ENCODE data around the gene C4BPA. TPM values are rescaled to one million over a fixed set of nuclear protein-coding genes. Genes with fewer than 3 reads are reported as not detected.

C4BPA gene
- polyA plus RNA-seq, 3 donors from 2014 or later, result not detected

- Mint-ChIP-seq H3K27me3 (ENCODE audit: low read depth in 3 of 3) (peaks cover 0 to 8% (median 0%) of the 10 kb centered on the region in 3 donors), H3K9me3 (no peaks in the 10 kb centered on the region), H3K4me1 (peaks cover 5 to 7% of the 10 kb centered on the region in 2 donors), H3K4me3 (no peak overlapping the region), H3K27ac (no peak overlapping the region), H3K36me3 (peaks cover 0 to 5% (median 0%) of the 10 kb centered on the region in 3 donors)
- DNase-seq, result no peak
These were observed 22.2 kb upstream of the C4BPA start for GRCh38 chr1:207081806-207082205.

DNA sequence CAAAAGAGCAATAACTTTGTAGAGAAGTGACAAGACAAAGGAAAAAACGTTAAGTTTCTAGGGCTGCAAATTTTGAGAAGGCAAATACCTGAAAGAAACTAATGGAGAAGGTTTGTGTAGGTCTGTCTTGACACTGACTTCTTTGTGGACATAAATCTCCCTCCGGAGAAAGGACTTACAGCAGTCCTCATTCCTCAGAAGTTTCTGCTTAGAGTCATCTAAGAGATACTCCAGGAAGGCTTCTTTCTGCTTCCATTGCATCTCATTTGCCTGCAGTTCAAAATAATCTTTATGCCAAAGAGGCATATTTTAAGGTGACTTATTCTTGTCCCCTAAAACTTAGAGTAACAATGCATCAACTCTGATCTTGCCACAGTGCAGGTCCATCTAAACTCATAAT lies 19.8 kb upstream of the C4BPA start:
- H3K27ac Mint-ChIP-seq, result no peak overlapping the region
- no peaks in the 10 kb centered on the region for H3K9me3 Mint-ChIP-seq
- H3K4me1 Mint-ChIP-seq, result peaks cover 5 to 10% of the 10 kb centered on the region in 2 donors
- H3K36me3 Mint-ChIP-seq, result no peaks in the 10 kb centered on the region
- no peak for DNase-seq
- peaks cover 2 to 8% (median 2%) of the 10 kb centered on the region in 3 donors for H3K27me3 Mint-ChIP-seq (ENCODE audit: low read depth in 3 of 3)
- H3K4me3 Mint-ChIP-seq, result no peak overlapping the region

DNA sequence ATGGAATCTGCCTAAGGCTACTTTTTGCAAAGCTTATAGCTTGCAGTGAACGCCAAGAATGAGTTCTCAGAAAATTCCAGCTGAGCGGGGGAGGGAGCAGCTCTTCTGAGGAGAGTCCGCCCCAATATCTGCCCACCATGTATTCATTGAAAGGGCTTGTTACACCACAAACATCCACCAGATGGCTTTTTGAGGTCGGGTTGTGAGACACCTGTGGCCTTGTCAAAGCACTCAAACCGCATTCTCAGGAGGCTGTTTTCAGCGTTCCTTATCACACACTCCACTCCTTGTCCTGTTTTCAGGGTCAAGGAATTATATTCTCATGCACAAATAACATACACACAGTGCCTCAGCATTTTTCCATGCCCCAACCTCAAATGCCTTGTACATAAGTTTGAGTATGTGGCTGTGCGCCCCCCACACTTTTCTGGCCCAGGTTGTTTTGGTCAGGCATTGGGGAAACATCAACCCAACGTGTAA lies 19.3 kb upstream of the C4BPA start:
- H3K27me3 Mint-ChIP-seq (ENCODE audit: low read depth in 3 of 3), result peaks cover 2 to 8% (median 2%) of the 10 kb centered on the region in 3 donors
- DNase-seq, result peak; percentile 41 to 51 (median 47)
- no peak overlapping the region for H3K27ac Mint-ChIP-seq
- no peak overlapping the region for H3K4me3 Mint-ChIP-seq
- no peaks in the 10 kb centered on the region for H3K9me3 Mint-ChIP-seq
- H3K36me3 Mint-ChIP-seq, result no peaks in the 10 kb centered on the region
- H3K4me1 Mint-ChIP-seq, result peaks cover 5 to 15% of the 10 kb centered on the region in 2 donors

GRCh38 chr1:207085887-207086286 lies 18.1 kb upstream of the C4BPA start:
- Mint-ChIP-seq H3K27me3 (ENCODE audit: low read depth in 3 of 3) (peaks cover 2 to 5% (median 2%) of the 10 kb centered on the region in 3 donors), H3K4me3 (no peak overlapping the region), H3K9me3 (no peaks in the 10 kb centered on the region), H3K27ac (no peak overlapping the region), H3K36me3 (no peaks in the 10 kb centered on the region), H3K4me1 (peaks cover 5 to 15% of the 10 kb centered on the region in 2 donors)
- no peak for DNase-seq

DNA sequence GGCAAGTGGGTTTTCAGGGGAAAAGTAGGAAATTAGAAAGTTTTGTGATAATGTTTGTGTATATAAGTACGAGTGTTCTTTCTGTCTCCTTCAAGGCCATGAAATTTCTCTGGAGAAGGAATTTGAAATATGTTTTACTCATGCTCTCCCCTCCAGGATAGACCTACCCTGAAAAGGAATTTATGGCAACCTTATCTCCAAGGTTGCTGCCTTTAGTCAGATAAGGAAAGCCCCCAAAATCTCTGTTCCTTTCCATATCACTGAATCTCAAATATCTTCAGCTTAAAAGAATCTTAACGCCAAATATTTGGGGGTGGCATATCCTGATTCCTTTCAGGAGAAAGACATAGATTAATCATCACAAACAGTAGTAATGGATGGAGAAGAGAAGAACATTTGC lies 15.9 kb upstream of the C4BPA start:
- no peak for DNase-seq
- H3K4me3 Mint-ChIP-seq, result no peak overlapping the region
- H3K27me3 Mint-ChIP-seq (ENCODE audit: low read depth in 3 of 3), result peaks cover 2 to 8% (median 4%) of the 10 kb centered on the region in 3 donors
- H3K27ac Mint-ChIP-seq, result no peak overlapping the region
- peaks cover 5 to 15% of the 10 kb centered on the region in 2 donors for H3K4me1 Mint-ChIP-seq
- H3K36me3 Mint-ChIP-seq, result no peaks in the 10 kb centered on the region
- H3K9me3 Mint-ChIP-seq, result no peaks in the 10 kb centered on the region

DNA sequence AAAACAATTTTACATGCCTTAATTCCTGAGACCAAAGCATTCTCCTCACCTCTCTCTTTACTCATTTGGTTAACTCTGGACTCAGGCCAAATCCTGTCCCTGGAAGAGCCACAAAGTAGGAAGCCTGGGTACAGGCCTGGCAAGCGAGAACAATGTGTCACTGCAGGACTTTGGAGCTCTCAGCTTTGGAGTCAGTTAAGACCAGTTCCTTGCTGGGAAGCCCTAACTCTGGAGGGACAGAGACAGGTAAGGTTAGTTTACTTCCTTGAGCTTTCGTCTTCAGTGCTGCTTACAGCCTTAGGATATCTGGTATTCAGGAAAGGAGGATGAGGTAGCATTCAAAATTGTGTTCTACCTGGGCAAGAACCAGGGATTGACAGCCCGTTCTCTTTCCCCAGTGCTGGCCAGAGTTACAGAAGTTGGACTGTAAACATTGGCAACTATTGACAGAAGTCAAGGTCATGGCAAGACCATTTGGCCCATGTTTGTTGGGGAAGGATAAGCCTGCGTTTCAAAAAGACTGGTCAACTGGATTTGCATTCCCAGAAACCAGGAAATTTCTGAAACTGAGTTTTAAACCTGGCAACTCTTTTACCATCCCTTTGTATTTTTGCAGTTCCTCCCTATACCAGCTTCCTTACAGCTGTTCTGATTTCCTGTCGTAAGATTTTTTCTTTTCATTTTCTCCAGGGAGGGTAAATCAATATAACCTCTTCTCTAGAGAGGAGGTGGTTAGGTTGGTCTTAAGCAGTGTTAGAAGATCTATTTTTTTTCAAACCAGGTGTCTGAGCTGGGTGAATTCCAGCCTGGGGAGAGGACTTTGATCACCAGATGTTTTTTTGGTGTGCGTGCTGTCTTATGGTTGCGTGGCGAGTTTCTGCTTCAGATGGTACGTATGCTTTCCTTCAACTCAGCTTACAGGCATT lies 15.1 kb upstream of the C4BPA start, which contains the start of gene C4BPB:
Gene C4BPB, plus strand, starts transcription at position 160 of the 926 bp plus-strand sequence. Its CDS starts 672 bp downstream, at position 832.
- H3K27ac Mint-ChIP-seq, result no peak within 1 kb of the TSS
- H3K36me3 Mint-ChIP-seq, result no peaks in the 10 kb centered on the region
- H3K9me3 Mint-ChIP-seq, result no peaks in the 10 kb centered on the region
- peaks cover 2 to 7% (median 4%) of the 10 kb centered on the region in 3 donors for H3K27me3 Mint-ChIP-seq (ENCODE audit: low read depth in 3 of 3)
- H3K4me3 Mint-ChIP-seq, result peak within 1 kb of the TSS; percentile 4 to 63 (median 34)
- peaks cover 5 to 15% of the 10 kb centered on the region in 2 donors for H3K4me1 Mint-ChIP-seq
- no peak for DNase-seq

DNA sequence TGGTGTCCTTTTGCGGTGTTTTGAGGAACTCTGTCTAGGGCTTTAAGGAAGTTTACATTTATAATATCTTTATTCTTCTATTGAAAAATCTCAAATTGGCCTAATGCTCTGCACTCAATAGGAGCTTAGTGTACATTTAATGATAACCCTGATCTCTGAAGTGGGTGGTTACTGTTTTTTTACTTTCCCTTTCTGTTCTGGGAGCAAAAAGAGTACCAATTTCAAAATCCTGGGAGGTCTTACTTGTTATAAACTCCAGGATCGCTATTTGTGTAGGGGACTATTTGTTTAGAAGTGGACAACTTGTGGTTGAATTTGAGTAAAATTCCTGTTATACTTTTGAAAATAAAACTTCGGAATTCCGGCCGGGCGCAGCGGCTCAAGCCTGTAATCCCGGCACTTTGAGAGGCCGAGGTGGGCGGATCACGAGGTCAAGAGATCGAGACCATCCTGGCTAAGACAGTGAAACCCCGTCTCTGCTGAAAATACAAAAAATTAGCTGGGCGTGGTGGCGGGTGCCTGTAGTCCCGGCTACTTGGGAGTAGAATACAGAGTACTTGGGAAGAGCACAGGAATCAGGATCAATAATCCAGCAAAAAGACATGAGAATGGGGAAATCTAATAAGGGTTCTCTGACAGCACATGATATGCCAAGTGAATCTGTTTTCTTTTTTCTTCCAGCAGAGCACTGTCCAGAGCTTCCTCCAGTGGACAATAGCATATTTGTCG lies 14.2 kb upstream of the C4BPA start:
- Mint-ChIP-seq H3K4me3 (peak overlapping the region; percentile 4 to 63 (median 34)), H3K36me3 (no peaks in the 10 kb centered on the region), H3K9me3 (no peaks in the 10 kb centered on the region), H3K27me3 (ENCODE audit: low read depth in 3 of 3) (peaks cover 2 to 6% (median 4%) of the 10 kb centered on the region in 3 donors), H3K27ac (no peak overlapping the region), H3K4me1 (peaks cover 2 to 11% of the 10 kb centered on the region in 2 donors)
- DNase-seq, result no peak

DNA sequence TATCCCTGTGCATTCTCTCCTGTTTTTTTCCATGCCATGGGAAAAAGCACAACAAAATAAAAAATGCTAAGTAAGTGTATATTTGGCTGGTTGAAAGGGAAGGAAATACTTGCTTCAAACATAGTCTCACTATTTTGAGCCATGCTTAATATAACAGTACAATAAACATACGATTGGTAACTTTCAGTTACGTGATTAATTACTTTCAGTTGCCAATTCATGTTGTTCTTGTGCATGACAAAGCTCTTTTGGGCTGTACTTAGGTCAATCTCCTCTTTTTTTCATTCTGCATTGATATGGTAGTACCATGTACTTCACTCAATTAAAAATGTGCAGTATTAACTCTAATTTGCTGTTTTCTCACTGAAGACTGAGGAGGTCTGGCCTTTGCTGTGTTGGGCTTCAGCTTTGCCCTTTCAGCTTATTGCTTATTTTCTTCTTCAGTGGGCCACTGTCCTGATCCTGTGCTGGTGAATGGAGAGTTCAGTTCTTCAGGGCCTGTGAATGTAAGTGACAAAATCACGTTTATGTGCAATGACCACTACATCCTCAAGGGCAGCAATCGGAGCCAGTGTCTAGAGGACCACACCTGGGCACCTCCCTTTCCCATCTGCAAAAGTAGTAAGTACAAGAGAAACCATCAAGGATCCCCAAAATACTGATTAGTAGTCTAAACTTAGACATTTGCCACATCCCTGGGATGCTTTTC lies 12.7 kb upstream of the C4BPA start:
- Mint-ChIP-seq H3K27me3 (ENCODE audit: low read depth in 3 of 3) (peaks cover 4% of the 10 kb centered on the region in 3 donors), H3K36me3 (no peaks in the 10 kb centered on the region), H3K4me3 (no peak overlapping the region), H3K9me3 (no peaks in the 10 kb centered on the region), H3K4me1 (peaks cover 0 to 8% of the 10 kb centered on the region in 2 donors), H3K27ac (no peak overlapping the region)
- DNase-seq, result no peak

DNA sequence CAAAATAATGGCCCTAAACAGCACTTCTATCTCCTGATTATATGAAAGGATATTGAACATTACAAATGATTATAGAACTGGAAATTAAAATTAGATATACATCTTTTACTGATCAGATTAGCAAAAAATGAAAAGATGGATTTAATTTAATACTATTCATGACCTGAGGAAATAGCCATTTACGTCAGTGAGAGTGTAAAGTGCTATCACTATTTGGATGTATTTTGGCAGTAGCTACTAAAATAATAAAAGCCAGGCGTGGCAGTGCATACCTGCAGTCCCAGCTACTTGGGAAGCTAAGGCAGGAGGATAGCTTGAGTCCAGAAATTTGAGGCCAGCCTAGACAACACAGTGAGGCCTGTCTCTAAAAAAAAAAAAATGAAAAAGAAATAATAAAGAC lies 10.1 kb upstream of the C4BPA start:
- Mint-ChIP-seq H3K27me3 (ENCODE audit: low read depth in 3 of 3) (peaks cover 2 to 6% (median 5%) of the 10 kb centered on the region in 3 donors), H3K9me3 (no peaks in the 10 kb centered on the region), H3K4me1 (peaks cover 0 to 8% of the 10 kb centered on the region in 2 donors)

DNA sequence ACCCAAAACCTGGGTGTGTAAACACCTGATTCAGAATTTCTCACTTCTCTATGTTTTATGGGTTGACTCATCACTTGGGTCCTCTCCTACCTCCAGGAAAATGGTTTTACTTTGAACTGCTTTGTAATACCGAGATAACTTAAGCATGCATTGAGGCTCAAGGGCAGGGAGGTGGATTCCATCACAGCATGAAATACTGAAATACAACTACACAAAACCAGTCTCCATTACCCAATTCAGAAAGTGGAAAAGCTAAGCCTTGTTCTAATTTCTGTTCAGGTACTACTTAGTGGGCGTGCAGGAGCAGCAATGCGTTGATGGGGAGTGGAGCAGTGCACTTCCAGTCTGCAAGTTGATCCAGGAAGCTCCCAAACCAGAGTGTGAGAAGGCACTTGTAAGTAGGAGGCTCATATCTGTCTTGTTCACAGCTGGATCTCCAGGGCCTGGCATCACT lies 6.1 kb upstream of the C4BPA start:
- no peak overlapping the region for H3K4me3 Mint-ChIP-seq
- H3K27ac Mint-ChIP-seq, result no peak overlapping the region
- no peaks in the 10 kb centered on the region for H3K9me3 Mint-ChIP-seq
- H3K4me1 Mint-ChIP-seq, result no peaks in the 10 kb centered on the region
- no peak for DNase-seq
- H3K27me3 Mint-ChIP-seq (ENCODE audit: low read depth in 3 of 3), result peaks cover 2 to 6% (median 4%) of the 10 kb centered on the region in 3 donors
- H3K36me3 Mint-ChIP-seq, result no peaks in the 10 kb centered on the region

More for the DNA sequence above, 10.1 kb upstream of the C4BPA start:
- Mint-ChIP-seq H3K36me3 (no peaks in the 10 kb centered on the region), H3K27ac (no peak overlapping the region), H3K4me3 (no peak overlapping the region)
- DNase-seq, result no peak

GRCh38 chr1:207101720-207102119 lies 2.3 kb upstream of the C4BPA start:
- Mint-ChIP-seq H3K27ac (no peak overlapping the region), H3K27me3 (ENCODE audit: low read depth in 3 of 3) (peaks cover 1 to 6% (median 3%) of the 10 kb centered on the region in 3 donors), H3K4me1 (no peaks in the 10 kb centered on the region), H3K9me3 (no peaks in the 10 kb centered on the region), H3K36me3 (no peaks in the 10 kb centered on the region), H3K4me3 (no peak overlapping the region)
- DNase-seq, result no peak

DNA sequence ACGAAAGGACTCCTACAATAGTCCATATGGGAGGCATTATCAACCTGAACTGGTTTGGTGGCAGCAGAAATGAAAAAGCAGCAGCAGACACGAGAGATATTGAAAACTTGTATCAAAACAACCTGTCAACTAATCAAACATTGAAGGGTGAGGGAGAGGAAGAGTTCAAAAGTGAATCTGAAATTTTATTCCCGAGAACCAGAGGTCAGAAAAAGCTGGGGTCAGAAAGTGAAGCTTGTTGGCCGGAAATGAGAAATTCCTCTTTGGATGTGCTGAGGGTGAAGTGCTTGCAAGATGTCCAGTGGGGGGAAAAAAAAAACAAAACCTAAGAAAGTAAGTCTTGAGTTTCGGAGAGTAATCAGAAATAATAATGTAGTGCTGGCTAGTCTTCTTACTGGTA lies 1.9 kb upstream of the C4BPA start:
- no peak for DNase-seq
- H3K27me3 Mint-ChIP-seq (ENCODE audit: low read depth in 3 of 3), result peaks cover 1 to 6% (median 3%) of the 10 kb centered on the region in 3 donors
- H3K9me3 Mint-ChIP-seq, result no peaks in the 10 kb centered on the region
- H3K4me1 Mint-ChIP-seq, result no peaks in the 10 kb centered on the region
- no peak overlapping the region for H3K4me3 Mint-ChIP-seq
- no peak overlapping the region for H3K27ac Mint-ChIP-seq
- H3K36me3 Mint-ChIP-seq, result no peaks in the 10 kb centered on the region

- peaks cover 2 to 7% (median 5%) of the 10 kb centered on the region in 3 donors for H3K27me3 Mint-ChIP-seq (ENCODE audit: low read depth in 3 of 3)
- DNase-seq, result no peak
- H3K4me3 Mint-ChIP-seq, result no peak overlapping the region
- H3K36me3 Mint-ChIP-seq, result no peaks in the 10 kb centered on the region
- H3K27ac Mint-ChIP-seq, result no peak overlapping the region
- H3K4me1 Mint-ChIP-seq, result no peaks in the 10 kb centered on the region
- no peaks in the 10 kb centered on the region for H3K9me3 Mint-ChIP-seq
These were observed 1.4 kb upstream of the C4BPA start for GRCh38 chr1:207102659-207103058.
